ENCODE data around the gene SHMT2. TPM values are rescaled to one million over a fixed set of nuclear protein-coding genes. Genes with fewer than 3 reads are reported as not detected.

The SHMT2 gene
- total RNA-seq, 1 donor from 2014 or later, result 268 TPM

DNA sequence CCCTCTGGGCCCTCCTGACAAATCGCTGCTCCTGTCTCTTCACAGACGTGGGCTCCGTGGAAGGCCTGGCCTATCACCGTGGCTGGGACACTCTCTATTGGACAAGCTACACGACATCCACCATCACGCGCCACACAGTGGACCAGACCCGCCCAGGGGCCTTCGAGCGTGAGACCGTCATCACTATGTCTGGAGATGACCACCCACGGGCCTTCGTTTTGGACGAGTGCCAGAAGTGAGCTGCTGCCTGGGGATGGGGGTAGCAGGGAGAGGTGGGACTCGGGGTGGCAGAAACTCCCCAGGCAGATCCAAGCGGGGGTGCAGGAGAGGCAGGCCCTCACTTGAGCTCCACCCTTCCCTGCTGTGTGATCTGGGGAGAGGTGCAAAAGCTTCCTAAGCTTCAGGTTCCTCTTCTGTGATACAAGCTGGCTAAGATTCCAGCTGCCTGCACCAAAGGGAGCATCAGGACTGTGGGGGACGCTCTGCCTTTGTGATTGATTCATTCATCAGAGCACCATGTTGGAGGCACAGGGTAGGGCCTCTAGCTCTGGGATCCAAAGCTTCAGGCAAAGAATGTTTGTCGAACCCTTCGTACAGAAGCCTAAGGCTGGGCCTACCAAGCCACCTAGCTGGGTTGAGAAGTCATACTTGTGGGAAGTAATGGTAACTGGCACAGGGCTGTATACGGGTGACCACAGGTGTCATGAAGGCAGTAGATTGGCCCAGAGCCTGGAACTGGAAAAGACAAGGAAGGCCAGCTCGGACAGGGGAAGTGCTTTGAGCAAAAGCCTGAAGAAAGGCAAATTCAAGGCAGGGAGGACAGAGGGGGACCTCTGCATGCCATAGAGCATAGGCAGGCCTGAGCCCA lies 42.1 kb upstream of the SHMT2 start:
- Mint-ChIP-seq H3K4me1 (peaks cover 4% of the 10 kb centered on the region), H3K36me3 (ENCODE audit: low read depth) (no peaks in the 10 kb centered on the region), H3K9me3 (no peaks in the 10 kb centered on the region), H3K27me3 (no peaks in the 10 kb centered on the region), H3K4me3 (no peak overlapping the region), H3K27ac (no peak overlapping the region)
- no peak for TF ChIP-seq CTCF (IDR thresholded peaks at IDR 0.05)
- ChIA-PET POLR2A (no interaction called here), CTCF (interaction anchor here (1.1 to 2.6 kb wide), 4 partner anchors 51 to 118 kb away, joined by 3 to 15 read pairs (median 5); no protein-coding TSS in a partner anchor)
- intact Hi-C loops (cut with micrococcal nuclease), result no loop called here
- DNase-seq (no peak), ATAC-seq (ENCODE audit: low read depth) (no peak)

- H3K4me3 Mint-ChIP-seq, result no peak overlapping the region
- DNase-seq, result no peak
- no peak for ATAC-seq (ENCODE audit: low read depth)
- H3K4me1 Mint-ChIP-seq, result peaks cover under 1% of the 10 kb centered on the region
- H3K36me3 Mint-ChIP-seq (ENCODE audit: low read depth), result no peaks in the 10 kb centered on the region
- CTCF ChIA-PET, result interaction anchor here (1.1 to 2.6 kb wide), 3 partner anchors 51 to 119 kb away, joined by 3 to 15 read pairs (median 3); no protein-coding TSS in a partner anchor
- intact Hi-C loops (cut with micrococcal nuclease), result no loop called here
- no peak for TF ChIP-seq CTCF (IDR thresholded peaks at IDR 0.05)
- POLR2A ChIA-PET, result no interaction called here
- H3K9me3 Mint-ChIP-seq, result no peaks in the 10 kb centered on the region
- H3K27me3 Mint-ChIP-seq, result no peaks in the 10 kb centered on the region
- H3K27ac Mint-ChIP-seq, result no peak overlapping the region
Observed at GRCh38 chr12:57188090-57188425, 41.5 kb upstream of the SHMT2 start.

DNA sequence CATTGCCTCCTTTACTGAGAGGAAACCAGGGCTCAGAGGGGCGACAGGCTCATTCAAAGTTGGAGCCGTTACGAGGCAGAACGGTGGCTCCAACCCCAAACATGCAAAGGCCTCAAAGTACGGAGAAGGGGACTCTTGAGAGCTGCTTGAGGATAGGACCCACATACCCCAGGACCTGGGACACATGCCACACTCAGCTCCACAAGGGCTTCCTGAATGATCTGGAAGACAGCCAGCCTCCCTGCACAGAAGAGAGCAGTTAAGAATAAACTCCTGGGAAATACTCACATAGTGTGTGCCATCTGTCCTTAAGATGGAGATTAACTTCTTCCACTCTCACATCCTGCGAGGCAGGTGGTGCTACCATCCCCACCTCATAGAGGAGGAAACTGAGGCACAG lies 39.5 kb upstream of the SHMT2 start:
- Mint-ChIP-seq H3K36me3 (ENCODE audit: low read depth) (no peaks in the 10 kb centered on the region), H3K9me3 (no peaks in the 10 kb centered on the region), H3K4me1 (no peaks in the 10 kb centered on the region), H3K27me3 (no peaks in the 10 kb centered on the region), H3K4me3 (no peak overlapping the region), H3K27ac (no peak overlapping the region)
- CTCF ChIA-PET, result no interaction called here
- POLR2A ChIA-PET, result no interaction called here
- ATAC-seq (ENCODE audit: low read depth), result no peak
- no peak for TF ChIP-seq CTCF (IDR thresholded peaks at IDR 0.05)
- intact Hi-C loops (cut with micrococcal nuclease), result no loop called here
- no peak for DNase-seq

DNA sequence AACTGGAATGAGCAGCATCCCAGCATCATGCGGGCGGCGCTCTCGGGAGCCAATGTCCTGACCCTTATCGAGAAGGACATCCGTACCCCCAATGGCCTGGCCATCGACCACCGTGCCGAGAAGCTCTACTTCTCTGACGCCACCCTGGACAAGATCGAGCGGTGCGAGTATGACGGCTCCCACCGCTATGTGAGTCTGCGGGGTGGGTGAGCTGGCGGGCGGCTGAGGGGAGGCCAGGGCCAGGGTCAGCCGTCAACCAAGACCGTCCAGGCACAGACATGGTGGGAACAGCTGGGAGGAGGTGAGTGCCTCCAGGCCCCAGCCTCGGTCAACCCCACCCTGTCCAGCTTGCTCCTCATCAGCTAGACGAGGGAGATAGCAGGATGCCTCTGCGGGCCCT lies 38.7 kb upstream of the SHMT2 start:
- CTCF ChIA-PET, result no interaction called here
- H3K27ac Mint-ChIP-seq, result no peak overlapping the region
- POLR2A ChIA-PET, result no interaction called here
- H3K4me1 Mint-ChIP-seq, result no peaks in the 10 kb centered on the region
- TF ChIP-seq CTCF (IDR thresholded peaks at IDR 0.05), result no peak
- no peaks in the 10 kb centered on the region for H3K9me3 Mint-ChIP-seq
- intact Hi-C loops (cut with micrococcal nuclease), result no loop called here
- H3K27me3 Mint-ChIP-seq, result no peaks in the 10 kb centered on the region
- DNase-seq, result no peak
- no peak overlapping the region for H3K4me3 Mint-ChIP-seq
- ATAC-seq (ENCODE audit: low read depth), result no peak
- H3K36me3 Mint-ChIP-seq (ENCODE audit: low read depth), result no peaks in the 10 kb centered on the region

DNA sequence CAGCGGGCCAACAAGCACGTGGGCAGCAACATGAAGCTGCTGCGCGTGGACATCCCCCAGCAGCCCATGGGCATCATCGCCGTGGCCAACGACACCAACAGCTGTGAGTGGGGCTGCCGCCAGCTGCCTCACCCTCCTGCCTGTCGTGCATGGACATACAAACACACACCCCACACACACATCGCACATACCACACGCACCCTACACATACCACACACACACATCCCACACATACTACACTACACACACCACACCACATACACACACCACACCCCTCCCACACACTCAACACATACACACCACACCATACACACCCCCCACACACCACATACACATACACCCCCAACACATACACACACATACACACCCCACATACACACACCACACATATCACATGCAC lies 38.1 kb upstream of the SHMT2 start:
- no peaks in the 10 kb centered on the region for H3K4me1 Mint-ChIP-seq
- H3K4me3 Mint-ChIP-seq, result no peak overlapping the region
- no peak overlapping the region for H3K27ac Mint-ChIP-seq
- H3K9me3 Mint-ChIP-seq, result no peaks in the 10 kb centered on the region
- ATAC-seq (ENCODE audit: low read depth) (no peak), DNase-seq (no peak)
- H3K27me3 Mint-ChIP-seq, result no peaks in the 10 kb centered on the region
- intact Hi-C loops (cut with micrococcal nuclease), result no loop called here
- POLR2A ChIA-PET, result no interaction called here
- no peaks in the 10 kb centered on the region for H3K36me3 Mint-ChIP-seq (ENCODE audit: low read depth)
- CTCF ChIA-PET, result no interaction called here
- TF ChIP-seq CTCF (IDR thresholded peaks at IDR 0.05), result no peak
